Psoas muscle (tissue), 8 donors: Measurements from ENCODE around the gene MMP13. TPM values are rescaled to one million over a fixed set of nuclear protein-coding genes. Genes with fewer than 3 reads are reported as not detected.

ENCODE experiments used
- ATAC-seq, 4 donors: fragments of 200-7000 bp; cut with Tn5 transposase; one replicate each; pipeline ENCODE4 v1.9.1; 2020; ENCODE audit warnings: moderate library complexity in 3 of 4, mild to moderate bottlenecking in 2 of 4
- DNase-seq, 2 donors: peaks; one replicate each; pipeline ENCODE4 v3.0.0-alpha.2; 2020
- H3K27ac ChIP-seq: fragments of 200-600 bp; one replicate; pipeline ENCODE4 v1.8.0; 2022
- H3K27me3 ChIP-seq, 3 donors: fragments of 200-600 bp in 1 of 3; one replicate each; pipeline versions ENCODE4 v1.6.1 to v1.8.0; 2013 to 2022; ENCODE audit warnings: low read length in 2 of 3, mild to moderate bottlenecking in 2 of 3, moderate library complexity in 1 of 3; ENCODE audit not compliant: insufficient read depth in 3 of 3
- H3K36me3 ChIP-seq, 2 donors: fragments of 200-600 bp in 1 of 2; one replicate each; pipeline versions ENCODE4 v1.6.1 to v1.8.0; 2013 to 2022; ENCODE audit warnings: low read depth in 1 of 2, mild to moderate bottlenecking in 1 of 2, moderate library complexity in 1 of 2; ENCODE audit not compliant: insufficient read depth in 1 of 2
- H3K4me1 ChIP-seq: fragments of 200-600 bp; one replicate; pipeline ENCODE4 v1.8.0; 2022
- H3K4me3 ChIP-seq: fragments of 200-600 bp; one replicate; pipeline ENCODE4 v1.8.0; 2022; ENCODE audit warnings: mild to moderate bottlenecking
- H3K9me3 ChIP-seq: fragments of 200-600 bp; one replicate; pipeline ENCODE4 v1.8.0; 2022
- CTCF ChIP-seq: fragments of 200-600 bp; IDR thresholded peaks from one replicate; pipeline ENCODE4 v1.8.0; 2022; ENCODE audit warnings: antibody characterized with exemption
- WGBS, 3 donors: extraction: QIAGEN DNeasy Blood & Tissue Kit; methylation state at CpG; one replicate each; pipeline versions ENCODE4 v1.1.6 to v1.1.7; 2013; 5-methylcytosine and 5-hydroxymethylcytosine counted together
- intact Hi-C, 2 donors: fragments of 100-400 bp; cut with DNase I; formaldehyde crosslinking; loops; one replicate each; pipeline versions ENCODE4 v1.11.0 to v1.14.2; 2022
- polyA plus RNA-seq, 3 donors: library from polyadenylated mRNA; stranded (reverse); fragments of 200-250 nt; gene quantifications; one replicate each; pipeline ENCODE4 v1.2.3, GENCODE V29; 2013
- total RNA-seq, 4 donors: library from RNA; stranded (reverse); fragmentation: NEBNext Ultra II Directional in 2 of 4; extraction: Animal tissue kit (Norgen Biotek cat#: 25700) in 2 of 4; gene quantifications; one replicate each; pipeline versions ENCODE4 v1.2.1 to v1.2.4, GENCODE V29; 2021 to 2023
- donor health status: healthy with polysubstance abuse.
- donor health status: DM: no; HTN: no; CAD: no; lungs with moderate emphysema.
- donor health status: Bipolar disorder and iron deficiency.
- donor health status: healthy.
- donor health status: DM: yes; HTN: yes; CAD: no.
- donor health status: DM: no; HTN: no; CAD: no.
- donor health status: DM: no; HTN: no; CAD: no.
- donor health status: DM: yes; HTN: yes; CAD: no.

MMP13 gene
- total and polyA plus RNA-seq, 7 donors = not detected

- WGBS, 3 donors = 55 to 60% (median 59%) methylated on average over 6 of the region's 6 CpGs
- intact Hi-C loops = no loop called here
- no peaks in the 10 kb centered on the region for H3K9me3 ChIP-seq
- DNase-seq (no peak), ATAC-seq (no peak)
- H3K27me3 ChIP-seq = no peaks in the 10 kb centered on the region
- TF ChIP-seq CTCF = no peak
- no peak overlapping the region for H3K4me3 ChIP-seq
- no peak overlapping the region for H3K27ac ChIP-seq
- no peaks in the 10 kb centered on the region for H3K36me3 ChIP-seq
- H3K4me1 ChIP-seq = no peaks in the 10 kb centered on the region
These were observed 30.6 kb downstream of the MMP13 start for GRCh38 chr11:102924851-102925380.

- no peaks in the 10 kb centered on the region for H3K27me3 ChIP-seq
- no peak for ATAC-seq
- no peaks in the 10 kb centered on the region for H3K9me3 ChIP-seq
- H3K36me3 ChIP-seq = no peaks in the 10 kb centered on the region
- H3K4me3 ChIP-seq = no peak overlapping the region
- WGBS, 3 donors = 52 to 60% (median 55%) methylated on average over 3 of the region's 3 CpGs
- no peak for TF ChIP-seq CTCF
- H3K27ac ChIP-seq = no peak overlapping the region
- no peak for DNase-seq
- no peaks in the 10 kb centered on the region for H3K4me1 ChIP-seq
- intact Hi-C loops = no loop called here
These were observed 33.8 kb downstream of the MMP13 start for GRCh38 chr11:102921587-102922220.

GRCh38 chr11:102920118-102920684, 35.3 kb downstream of the MMP13 start:
- H3K9me3 ChIP-seq = no peaks in the 10 kb centered on the region
- ATAC-seq (no peak), DNase-seq (no peak)
- TF ChIP-seq CTCF = no peak
- intact Hi-C loops = no loop called here
- WGBS, 3 donors = 70 to 77% (median 71%) methylated on average over 13 of the region's 13 CpGs
- no peaks in the 10 kb centered on the region for H3K27me3 ChIP-seq
- H3K27ac ChIP-seq = no peak overlapping the region
- no peak overlapping the region for H3K4me3 ChIP-seq
- no peaks in the 10 kb centered on the region for H3K36me3 ChIP-seq
- no peaks in the 10 kb centered on the region for H3K4me1 ChIP-seq

- Histone ChIP-seq H3K4me3 (no peak overlapping the region), H3K9me3 (no peaks in the 10 kb centered on the region), H3K27ac (no peak overlapping the region), H3K27me3 (no peaks in the 10 kb centered on the region), H3K36me3 (no peaks in the 10 kb centered on the region), H3K4me1 (no peaks in the 10 kb centered on the region)
- no peak for DNase-seq
- intact Hi-C loops = no loop called here
- TF ChIP-seq CTCF = no peak
- ATAC-seq = no peak
These were observed 40.5 kb downstream of the MMP13 start for GRCh38 chr11:102915044-102915375.
